ENCODE data around the gene TNS2.

The TNS2 gene

DNA sequence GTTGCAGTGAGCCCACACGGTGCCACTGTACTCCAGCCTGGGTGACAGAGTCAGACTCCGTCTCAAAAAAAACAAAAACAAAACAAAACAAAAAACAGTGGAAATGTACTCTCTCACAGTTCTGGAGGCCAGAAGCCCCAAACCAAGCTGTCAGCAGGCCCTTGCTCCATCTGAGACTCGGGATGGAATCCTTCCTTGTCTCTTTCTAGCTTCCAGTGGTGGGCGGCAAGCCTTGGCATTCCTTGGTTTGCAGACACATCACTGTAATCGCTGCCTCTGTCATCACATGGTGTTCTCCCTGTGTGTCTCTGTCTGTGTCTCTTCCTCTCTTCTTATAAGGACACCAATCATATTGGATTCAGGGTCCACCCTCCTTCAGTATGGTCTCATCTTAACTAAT is 6.4 kb downstream of the TNS2 start:
- DNase-seq (ENCODE audit: low read depth) = no peak

DNA sequence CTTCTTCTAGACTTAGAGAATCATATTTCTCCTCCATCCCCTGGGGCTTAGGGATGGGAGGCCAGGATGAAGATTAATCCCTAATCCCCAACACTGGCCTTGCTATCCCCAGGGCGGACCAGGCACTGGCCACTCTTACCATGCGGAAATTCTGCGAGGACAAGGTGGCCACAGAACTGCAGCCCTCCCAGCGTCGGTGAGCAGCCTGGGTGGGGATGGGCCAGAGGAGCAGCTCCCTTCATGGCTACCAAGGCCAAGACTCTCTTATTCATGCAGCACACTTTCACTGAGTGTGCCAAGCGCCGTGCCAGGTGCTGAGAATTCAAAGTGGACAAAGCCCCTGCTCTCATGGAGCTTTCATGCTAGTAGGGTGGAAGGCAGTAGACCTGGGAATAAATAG is 7.0 kb downstream of the TNS2 start:
- no peak for DNase-seq (ENCODE audit: low read depth)

DNA sequence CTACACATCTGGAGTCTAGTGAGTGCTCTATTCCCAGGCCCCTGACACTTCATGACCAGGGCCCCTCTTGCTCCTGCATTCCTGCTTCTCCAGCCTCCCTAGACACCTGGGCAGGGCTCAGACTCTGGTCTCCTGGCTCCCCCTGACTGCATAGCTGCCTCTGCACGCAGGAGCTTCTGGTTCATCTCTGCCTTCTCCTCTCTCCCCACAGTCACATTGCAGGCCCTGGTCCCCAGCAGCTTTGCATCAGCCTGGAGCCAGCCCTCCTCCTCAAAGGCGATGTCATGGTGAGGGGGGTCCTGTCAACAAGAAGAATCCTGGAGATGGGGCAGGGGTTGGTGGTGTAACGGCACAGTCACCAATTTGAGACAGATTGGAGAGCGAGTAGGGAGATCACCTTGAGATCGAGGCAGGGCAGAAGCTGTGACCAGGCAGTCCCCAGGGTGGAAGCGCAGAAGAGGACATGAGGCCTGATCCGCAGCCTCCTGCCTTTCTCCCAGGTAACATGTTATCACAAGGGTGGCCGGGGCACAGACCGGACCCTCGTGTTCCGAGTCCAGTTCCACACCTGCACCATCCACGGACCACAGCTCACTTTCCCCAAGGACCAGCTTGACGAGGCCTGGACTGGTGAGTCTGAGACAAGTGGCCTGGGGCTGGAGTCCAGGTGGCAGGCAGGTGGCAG is 8.1 kb downstream of the TNS2 start:
- no peak for DNase-seq (ENCODE audit: low read depth)

DNA sequence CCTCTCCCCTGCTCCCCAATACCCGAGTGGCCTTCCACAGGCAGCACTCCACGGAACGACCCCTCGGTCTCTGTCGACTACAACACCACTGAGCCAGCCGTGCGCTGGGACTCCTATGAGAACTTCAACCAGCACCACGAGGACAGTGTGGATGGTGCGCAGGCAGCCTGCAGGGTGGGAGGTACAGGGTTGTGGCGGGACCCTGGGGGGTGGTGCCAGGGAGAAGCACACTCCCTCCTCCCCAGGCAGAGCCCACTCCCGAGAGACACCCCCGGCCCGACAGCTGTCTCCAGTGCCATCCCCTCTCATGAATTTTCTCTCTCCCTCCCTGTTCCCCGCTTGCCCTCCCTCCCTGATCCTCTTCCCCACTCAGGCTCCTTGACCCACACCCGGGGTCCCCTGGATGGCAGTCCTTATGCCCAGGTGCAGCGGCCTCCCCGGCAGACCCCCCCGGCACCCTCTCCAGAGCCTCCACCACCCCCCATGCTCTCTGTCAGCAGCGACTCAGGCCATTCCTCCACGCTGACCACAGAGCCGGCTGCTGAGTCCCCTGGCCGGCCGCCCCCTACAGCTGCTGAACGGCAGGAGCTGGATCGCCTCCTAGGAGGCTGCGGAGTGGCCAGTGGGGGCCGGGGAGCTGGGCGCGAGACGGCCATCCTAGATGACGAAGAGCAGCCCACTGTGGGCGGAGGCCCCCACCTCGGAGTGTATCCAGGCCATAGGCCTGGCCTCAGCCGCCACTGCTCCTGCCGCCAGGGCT is 9.0 kb downstream of the TNS2 start:
- no peak for DNase-seq (ENCODE audit: low read depth)

DNA sequence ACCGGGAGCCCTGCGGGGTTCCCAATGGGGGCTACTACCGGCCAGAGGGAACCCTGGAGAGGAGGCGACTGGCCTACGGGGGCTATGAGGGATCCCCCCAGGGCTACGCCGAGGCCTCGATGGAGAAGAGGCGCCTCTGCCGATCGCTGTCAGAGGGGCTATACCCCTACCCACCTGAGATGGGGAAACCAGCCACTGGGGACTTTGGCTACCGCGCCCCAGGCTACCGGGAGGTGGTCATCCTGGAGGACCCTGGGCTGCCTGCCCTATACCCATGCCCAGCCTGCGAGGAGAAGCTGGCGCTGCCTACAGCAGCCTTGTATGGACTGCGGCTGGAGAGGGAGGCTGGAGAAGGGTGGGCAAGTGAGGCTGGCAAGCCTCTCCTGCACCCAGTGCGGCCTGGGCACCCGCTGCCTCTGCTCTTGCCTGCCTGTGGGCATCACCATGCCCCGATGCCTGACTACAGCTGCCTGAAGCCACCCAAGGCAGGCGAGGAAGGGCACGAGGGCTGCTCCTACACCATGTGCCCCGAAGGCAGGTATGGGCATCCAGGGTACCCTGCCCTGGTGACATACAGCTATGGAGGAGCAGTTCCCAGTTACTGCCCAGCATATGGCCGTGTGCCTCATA is 9.7 kb downstream of the TNS2 start:
- DNase-seq (ENCODE audit: low read depth) = no peak

DNA sequence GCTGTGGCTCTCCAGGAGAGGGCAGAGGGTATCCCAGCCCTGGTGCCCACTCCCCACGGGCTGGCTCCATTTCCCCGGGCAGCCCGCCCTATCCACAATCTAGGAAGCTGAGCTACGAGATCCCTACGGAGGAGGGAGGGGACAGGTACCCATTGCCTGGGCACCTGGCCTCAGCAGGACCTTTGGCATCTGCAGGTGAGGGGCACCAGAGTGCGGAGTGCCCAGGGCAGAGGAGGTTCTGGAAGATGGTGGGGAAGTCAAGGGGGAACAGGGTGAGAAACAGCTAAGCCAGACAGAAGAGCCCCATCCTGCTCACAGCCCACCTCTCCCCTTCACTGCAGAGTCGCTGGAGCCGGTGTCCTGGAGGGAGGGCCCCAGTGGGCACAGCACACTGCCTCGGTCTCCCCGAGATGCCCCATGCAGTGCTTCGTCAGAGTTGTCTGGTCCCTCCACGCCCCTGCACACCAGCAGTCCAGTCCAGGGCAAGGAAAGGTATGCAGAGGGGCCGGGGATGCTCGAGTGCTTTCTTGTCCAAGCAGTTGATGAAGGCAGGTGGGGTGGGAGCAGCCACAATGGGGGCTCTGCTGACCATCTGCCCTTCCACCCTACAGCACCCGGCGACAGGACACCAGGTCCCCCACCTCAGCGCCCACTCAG is 10.3 kb downstream of the TNS2 start:
- DNase-seq (ENCODE audit: low read depth) = no peak

DNA sequence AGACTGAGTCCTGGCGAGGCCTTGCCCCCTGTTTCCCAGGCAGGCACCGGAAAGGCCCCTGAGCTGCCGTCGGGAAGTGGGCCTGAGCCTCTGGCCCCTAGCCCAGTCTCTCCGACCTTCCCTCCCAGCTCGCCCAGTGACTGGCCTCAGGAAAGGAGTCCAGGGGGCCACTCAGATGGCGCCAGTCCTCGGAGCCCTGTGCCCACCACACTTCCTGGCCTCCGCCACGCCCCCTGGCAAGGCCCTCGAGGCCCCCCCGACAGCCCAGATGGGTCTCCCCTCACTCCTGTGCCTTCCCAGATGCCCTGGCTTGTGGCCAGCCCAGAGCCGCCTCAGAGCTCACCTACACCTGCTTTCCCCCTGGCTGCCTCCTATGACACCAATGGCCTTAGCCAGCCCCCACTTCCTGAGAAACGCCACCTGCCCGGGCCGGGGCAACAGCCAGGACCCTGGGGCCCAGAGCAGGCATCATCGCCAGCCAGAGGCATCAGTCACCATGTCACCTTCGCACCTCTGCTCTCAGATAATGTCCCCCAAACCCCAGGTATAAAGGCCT is 10.9 kb downstream of the TNS2 start:
- no peak for DNase-seq (ENCODE audit: low read depth)

DNA sequence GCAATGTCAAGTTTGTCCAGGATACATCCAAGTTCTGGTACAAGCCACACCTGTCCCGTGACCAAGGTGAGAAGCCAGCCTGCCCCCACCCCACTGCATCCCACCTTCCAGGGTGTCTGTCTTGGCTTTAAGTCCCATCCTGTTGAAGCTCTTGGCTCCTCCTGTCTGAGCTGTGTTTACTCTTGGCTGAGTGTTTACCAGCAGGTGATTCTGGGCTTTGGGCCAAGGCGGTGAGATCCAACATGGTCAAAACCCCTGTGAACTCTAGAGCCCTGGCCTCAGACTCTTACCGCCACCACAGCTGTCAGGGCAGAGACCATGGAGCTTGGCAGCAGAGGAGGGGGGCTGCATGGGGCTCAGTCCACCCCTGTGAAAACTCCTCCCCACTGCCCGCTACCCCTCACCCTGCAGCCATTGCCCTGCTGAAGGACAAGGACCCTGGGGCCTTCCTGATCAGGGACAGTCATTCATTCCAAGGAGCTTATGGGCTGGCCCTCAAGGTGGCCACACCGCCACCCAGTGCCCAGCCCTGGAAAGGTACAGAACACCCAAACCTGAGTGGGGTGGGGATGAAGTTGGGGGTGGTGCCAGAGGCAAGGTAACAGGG is 11.6 kb downstream of the TNS2 start:
- DNase-seq (ENCODE audit: low read depth) = no peak

DNA sequence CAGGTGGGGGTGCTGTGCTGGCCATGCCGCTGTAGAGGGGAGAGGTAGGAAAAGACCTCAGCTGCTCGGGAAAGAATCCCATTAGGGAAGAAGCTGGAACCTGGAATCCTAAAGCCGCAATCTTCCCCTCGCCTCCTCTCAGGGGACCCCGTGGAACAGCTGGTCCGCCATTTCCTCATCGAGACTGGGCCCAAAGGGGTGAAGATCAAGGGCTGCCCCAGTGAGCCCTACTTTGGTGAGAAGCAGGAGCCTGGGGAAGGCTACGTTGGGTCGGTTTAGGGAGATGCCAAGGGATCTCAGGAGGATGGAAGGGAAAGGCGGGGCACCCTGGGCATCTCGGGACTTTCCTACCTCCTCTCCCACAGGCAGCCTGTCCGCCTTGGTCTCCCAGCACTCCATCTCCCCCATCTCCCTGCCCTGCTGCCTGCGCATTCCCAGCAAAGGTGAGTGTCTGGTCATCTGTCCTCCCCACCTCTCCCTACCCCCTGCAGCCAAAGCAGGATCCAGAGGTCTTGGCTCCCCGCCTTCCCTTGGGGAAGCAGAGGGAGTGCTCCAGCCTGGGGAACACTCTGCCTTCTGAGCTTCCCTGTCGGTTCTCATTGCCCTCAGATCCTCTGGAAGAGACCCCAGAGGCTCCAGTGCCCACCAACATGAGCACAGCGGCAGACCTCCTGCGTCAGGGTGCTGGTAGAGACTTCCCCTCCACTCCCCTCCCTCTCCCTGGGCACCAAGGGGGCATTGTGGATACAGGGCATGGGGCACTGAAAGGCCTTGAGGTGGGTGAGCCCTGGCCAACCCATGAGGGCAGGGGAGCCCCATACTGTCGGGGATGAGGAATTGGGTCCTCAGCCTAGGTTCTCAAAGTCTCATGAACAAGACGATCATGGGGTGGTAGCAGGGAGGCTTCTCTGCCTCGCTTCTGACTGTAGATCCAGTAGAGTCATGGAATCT is 12.4 kb downstream of the TNS2 start:
- no peak for DNase-seq (ENCODE audit: low read depth)

DNA sequence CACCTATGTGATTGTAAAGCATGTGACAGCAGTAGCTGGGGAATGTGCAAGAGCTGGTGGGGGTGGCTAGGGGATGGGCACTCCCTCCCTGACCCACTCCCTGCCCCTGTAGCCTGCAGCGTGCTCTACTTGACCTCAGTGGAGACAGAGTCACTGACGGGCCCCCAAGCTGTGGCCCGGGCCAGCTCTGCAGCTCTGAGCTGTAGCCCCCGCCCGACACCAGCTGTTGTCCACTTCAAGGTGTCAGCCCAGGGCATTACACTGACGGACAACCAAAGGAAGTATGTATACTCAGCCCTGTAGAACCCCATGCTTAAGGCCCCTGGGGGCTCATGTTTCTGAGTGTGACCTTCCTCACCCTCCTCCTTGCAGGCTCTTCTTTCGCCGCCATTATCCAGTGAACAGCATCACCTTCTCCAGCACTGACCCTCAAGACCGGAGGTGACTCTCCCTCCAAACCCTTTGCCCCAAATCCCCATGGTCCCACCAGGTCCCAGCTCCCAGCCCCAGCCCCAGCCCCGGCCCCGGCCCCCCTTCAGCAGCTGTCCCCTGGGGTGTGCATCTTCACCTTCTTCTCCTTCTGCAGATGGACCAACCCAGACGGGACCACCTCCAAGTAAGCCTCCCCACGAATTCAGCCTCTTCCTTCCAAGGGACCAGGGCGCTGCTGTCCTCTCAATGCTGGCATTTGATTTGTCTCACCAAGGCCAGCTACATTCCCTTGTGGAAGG is 13.3 kb downstream of the TNS2 start:
- DNase-seq (ENCODE audit: low read depth) = no peak

DNA sequence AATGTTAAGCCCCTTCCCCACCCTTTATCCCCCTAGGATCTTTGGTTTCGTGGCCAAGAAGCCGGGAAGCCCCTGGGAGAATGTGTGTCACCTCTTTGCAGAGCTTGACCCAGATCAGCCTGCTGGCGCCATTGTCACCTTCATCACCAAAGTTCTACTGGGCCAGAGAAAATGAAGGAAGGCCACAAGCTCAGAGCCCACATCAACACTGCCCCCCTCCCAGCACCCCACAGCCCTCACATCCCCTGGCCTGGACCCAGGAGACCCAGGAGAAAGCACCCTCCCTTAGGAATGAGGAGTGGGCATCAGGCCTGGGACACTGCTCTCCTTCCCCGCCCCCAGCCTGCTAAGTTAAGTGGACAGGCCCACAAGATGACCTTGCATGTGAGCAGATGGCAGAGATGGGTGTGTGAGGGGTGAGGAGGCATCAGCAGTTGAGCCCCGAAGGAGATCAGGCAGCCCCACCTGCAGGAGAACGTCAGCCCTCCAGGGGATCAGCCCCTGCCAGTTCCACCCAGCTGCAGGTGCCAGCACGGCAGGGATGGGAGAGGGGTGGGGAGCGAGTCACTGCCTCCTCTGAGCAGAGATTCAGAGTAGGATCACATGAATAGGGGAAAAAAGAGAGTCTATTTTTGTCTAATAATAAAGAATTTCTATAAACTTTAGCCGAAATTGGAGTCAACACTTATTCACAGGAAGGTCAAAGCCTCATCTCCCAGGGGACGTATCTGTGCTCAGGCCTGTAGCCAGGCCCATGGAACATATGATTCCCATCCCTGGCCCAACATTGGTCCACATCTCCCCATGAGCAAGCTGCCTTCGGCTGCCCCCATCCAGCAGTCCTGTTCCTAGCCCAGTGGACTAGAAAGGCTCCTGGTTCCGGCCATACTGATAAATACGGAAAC is 14.1 kb downstream of the TNS2 start:
- no peak for DNase-seq (ENCODE audit: low read depth)

DNA sequence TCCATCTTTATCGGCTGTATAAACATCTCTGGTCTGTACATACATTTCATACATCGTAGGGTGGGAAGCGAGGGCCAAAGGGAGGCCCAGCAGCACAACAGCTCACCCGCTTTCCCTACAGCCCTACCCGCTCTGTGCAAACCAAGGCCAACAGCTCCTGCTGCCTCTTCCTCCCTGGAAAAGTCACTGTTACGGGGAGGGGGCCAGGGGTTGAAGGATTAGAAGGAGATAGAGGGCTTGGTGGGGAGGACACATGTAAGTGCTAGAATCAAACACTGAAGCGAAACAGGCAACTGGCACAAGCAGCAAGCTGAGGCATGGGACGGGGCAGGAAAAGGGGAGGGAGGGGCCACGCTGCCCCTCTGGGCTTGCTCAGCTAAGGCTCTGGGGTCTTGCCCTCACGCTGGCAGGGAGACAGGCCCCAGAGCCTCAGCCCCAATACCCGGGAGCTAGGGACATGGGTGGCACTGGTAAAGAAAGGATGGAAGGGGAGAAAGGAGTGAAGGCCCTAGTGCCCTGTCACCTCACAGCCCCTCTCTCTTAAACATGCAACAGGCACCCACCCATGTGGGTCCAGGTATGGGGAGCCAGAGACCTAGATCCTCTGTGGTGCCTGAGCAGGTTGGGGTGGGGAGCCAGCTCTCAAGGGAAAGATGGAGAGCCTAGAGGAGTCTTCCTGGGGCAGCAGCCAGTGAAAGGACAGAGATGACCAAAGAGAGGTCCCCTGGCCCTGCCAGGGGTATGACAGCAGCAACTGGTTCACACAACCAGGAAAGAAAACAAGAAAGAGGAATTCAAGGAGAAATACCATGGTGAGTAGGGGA is 15.0 kb downstream of the TNS2 start:
- DNase-seq (ENCODE audit: low read depth) = no peak

DNA sequence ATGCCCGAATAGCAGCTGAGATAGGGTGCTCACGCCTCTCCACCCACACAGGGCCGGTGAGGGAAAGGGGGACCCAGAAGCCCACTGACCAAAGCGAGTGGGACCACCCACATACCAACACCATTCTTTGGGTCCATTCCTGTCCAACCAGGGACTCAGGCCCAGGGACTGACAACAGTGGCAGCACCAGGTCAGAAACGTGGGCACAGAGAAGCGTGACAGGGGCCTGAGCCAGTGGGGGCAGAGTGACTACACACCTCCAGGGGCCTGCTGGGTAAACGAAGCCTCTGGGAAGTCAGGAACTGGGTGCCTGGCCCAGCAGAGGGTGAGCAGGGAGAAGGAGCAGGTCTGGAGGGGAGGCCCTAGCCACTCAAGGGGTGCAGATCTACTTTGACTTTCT is 15.6 kb downstream of the TNS2 start:
- no peak for DNase-seq (ENCODE audit: low read depth)

DNA sequence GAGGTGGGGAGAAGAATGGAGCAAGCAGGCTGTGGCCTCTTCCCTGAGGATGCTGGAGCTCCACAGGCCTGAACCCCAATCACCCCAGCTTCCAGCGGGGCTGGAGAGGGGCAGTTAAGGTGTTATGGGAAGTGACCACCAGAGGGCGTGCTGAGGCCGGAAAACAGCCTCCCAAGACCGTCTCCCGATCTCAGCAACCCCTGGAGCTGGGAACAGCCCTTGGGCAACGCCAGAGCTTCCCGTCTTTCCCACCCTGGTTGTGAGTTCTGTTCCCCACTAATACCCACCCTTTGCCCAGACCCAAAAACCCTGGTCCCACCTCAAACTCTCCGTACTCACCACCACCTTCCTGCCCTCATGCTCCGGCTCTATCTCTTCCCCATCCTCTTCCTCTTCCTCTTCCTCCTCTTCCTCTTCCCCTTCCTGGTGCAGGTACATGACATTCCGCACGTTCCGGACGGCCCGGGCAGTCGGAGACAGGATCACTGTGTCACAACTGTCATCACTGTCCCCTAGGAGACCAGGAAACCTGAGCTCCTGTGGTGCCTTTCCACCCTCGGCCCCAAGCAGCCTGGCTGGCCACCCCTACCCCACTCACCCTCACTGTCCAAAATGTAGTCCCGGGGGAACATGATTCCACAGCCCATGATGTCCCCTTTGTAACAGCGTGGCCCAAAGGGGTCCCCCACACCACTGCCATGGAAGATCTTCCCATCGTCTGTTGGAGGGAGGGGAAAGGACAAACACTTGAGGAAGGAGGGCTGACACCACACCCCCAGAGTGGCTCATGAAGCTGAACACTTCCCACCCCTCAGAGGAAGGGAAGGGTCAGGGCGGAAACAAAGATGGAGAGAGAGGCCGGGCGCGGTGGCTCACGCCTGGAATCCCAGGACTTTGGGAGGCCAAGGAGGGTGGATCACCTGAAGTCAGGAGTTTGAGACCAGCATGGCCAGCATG is 16.4 kb downstream of the TNS2 start:
- peak; percentile 49 for DNase-seq (ENCODE audit: low read depth)

DNA sequence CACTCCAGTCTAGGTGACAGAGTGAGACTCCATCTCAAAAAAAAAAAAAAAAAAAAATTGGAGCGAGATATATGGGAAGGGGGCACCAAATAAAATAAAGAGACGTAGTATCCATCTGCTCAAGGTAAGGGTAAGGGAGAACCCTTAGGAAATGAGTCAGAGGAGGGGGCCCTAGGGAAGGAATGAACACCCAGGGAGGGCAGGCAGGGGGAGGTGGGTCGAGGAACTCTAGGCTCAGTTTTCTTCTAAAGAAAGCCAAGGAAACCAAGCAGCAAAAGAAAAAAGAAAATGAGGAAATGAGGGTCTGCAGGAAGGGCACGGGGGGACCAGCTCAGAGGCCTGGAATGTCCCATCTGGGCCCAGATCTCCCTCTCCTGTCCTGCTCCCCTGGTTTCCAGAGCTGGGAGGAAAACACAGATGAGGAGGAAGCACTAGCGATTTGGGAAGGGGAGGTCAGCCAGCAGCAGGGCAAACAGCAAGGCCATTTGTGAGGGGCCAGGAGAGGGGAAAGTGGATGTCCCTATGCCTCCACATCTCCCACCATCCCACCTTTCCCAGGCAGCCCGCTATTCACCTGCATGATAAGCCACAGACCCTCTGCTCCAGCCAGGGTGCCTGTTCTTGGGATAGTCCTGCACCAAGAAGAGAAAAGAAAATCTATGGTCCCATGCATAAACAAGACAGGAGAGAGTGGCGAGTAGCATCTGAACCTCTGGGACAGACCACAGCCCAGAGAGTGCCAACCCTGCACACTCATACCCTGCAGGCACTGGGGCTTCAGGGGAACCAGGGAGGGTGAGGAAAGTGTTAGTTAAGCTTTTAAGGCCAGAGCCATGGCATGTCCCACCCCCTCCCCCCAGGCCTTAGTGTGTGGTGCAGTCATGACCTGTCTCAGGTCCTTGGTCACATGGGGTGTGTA is 17.5 kb downstream of the TNS2 start:
- no peak for DNase-seq (ENCODE audit: low read depth)
